ENCODE results near the gene CAMK1.

GRCh38 chr3:9779075-9779593, 9.4 kb upstream of the CAMK1 start:
- TF ChIP-seq CTCF (IDR thresholded peaks at IDR 0.05; ENCODE audit: insufficient read depth, low read length), result no peak
- TF ChIP-seq POLR2AphosphoS5 (IDR thresholded peaks at IDR 0.05; ENCODE audit: low read depth), result no peak
- TF ChIP-seq GABPA (IDR thresholded peaks at IDR 0.05; ENCODE audit: low read depth), result no peak
- TF ChIP-seq, protein P1, sequence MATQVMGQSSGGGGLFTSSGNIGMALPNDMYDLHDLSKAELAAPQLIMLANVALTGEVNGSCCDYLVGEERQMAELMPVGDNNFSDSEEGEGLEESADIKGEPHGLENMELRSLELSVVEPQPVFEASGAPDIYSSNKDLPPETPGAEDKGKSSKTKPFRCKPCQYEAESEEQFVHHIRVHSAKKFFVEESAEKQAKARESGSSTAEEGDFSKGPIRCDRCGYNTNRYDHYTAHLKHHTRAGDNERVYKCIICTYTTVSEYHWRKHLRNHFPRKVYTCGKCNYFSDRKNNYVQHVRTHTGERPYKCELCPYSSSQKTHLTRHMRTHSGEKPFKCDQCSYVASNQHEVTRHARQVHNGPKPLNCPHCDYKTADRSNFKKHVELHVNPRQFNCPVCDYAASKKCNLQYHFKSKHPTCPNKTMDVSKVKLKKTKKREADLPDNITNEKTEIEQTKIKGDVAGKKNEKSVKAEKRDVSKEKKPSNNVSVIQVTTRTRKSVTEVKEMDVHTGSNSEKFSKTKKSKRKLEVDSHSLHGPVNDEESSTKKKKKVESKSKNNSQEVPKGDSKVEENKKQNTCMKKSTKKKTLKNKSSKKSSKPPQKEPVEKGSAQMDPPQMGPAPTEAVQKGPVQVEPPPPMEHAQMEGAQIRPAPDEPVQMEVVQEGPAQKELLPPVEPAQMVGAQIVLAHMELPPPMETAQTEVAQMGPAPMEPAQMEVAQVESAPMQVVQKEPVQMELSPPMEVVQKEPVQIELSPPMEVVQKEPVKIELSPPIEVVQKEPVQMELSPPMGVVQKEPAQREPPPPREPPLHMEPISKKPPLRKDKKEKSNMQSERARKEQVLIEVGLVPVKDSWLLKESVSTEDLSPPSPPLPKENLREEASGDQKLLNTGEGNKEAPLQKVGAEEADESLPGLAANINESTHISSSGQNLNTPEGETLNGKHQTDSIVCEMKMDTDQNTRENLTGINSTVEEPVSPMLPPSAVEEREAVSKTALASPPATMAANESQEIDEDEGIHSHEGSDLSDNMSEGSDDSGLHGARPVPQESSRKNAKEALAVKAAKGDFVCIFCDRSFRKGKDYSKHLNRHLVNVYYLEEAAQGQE (IDR thresholded peaks at IDR 0.05; ENCODE audit: insufficient replicate concordance, low read depth), result no peak
- peak; percentile 60; the same call in 1 of the 2 replicates for TF ChIP-seq SPI1 (IDR thresholded peaks at IDR 0.05; ENCODE audit: borderline replicate concordance, low read depth)
